Inflammatory macrophage treated with lipopolysaccharide for 1 hour (primary cell): ENCODE measurements around the gene NHERF2.

Source experiments
- DNase-seq, 2 donors: peaks; one replicate each; pipeline ENCODE4 v3.0.0-alpha.2; 2020 to 2022

The NHERF2 gene

GRCh38 chr16:1991135-1991551 lies 35.6 kb upstream of the NHERF2 start:
- peak in 1 of 2 donors; percentile 14 for DNase-seq

- no peak for DNase-seq
Measured at GRCh38 chr16:1991588-1991947, 35.1 kb upstream of the NHERF2 start.

- peak; percentile 93 to 99 for DNase-seq
Measured at GRCh38 chr16:1991948-1992703, 34.6 kb upstream of the NHERF2 start.

- DNase-seq, result no peak
Measured at GRCh38 chr16:1992704-1993317, 33.9 kb upstream of the NHERF2 start.

GRCh38 chr16:1993731-1994131 lies 33.0 kb upstream of the NHERF2 start:
- peak; percentile 54 to 65 for DNase-seq

- DNase-seq, result no peak
Measured at GRCh38 chr16:1997494-1998359, 29.0 kb upstream of the NHERF2 start.

- no peak for DNase-seq
Measured at GRCh38 chr16:1998360-1998835, 28.3 kb upstream of the NHERF2 start.

GRCh38 chr16:1998852-1999801 lies 27.6 kb upstream of the NHERF2 start:
- DNase-seq, result no peak

- no peak for DNase-seq
Measured at GRCh38 chr16:1999866-2000514, 26.7 kb upstream of the NHERF2 start.

- no peak for DNase-seq
Measured at GRCh38 chr16:2001035-2001434, 25.7 kb upstream of the NHERF2 start.

- DNase-seq, result no peak
Measured at GRCh38 chr16:2001456-2002355, 25.0 kb upstream of the NHERF2 start.

- no peak for DNase-seq
Measured at GRCh38 chr16:2002406-2003230, 24.1 kb upstream of the NHERF2 start.

- no peak for DNase-seq
Measured at GRCh38 chr16:2003231-2003826, 23.4 kb upstream of the NHERF2 start.

- peak; percentile 84 to 94 for DNase-seq
Measured at GRCh38 chr16:2003827-2004641, 22.7 kb upstream of the NHERF2 start.

- DNase-seq, result peak; percentile 53 to 66
Measured at GRCh38 chr16:2004795-2005517, 21.7 kb upstream of the NHERF2 start.

- DNase-seq, result peak; percentile 55 to 58
Measured at GRCh38 chr16:2005646-2006045, 21.1 kb upstream of the NHERF2 start.

GRCh38 chr16:2006317-2006716 lies 20.4 kb upstream of the NHERF2 start:
- DNase-seq, result no peak
